GM18867 (cell line): Measurements from ENCODE around the gene HS3ST6.
"Not testable (repeated sequence)": the region's sequence is repeated elsewhere in the genome, so short reads cannot be mapped to it uniquely, and the experiment has no call there.

ENCODE experiments used
- ATAC-seq: cut with Tn5 transposase; IDR thresholded peaks from one replicate; pipeline ENCODE4 v1.9.1; 2021; ENCODE audit warnings: mild to moderate bottlenecking, moderate library complexity; ENCODE audit not compliant: unreplicated experiment

Gene HS3ST6

GRCh38 chr16:1884155-1884760 is 34.0 kb downstream of the HS3ST6 start:
- ATAC-seq, result no peak

- ATAC-seq, result not testable (repeated sequence)
These were observed 37.0 kb downstream of the HS3ST6 start for GRCh38 chr16:1881172-1881571.

- no peak for ATAC-seq
These were observed 38.7 kb downstream of the HS3ST6 start for GRCh38 chr16:1879477-1879876.

- no peak for ATAC-seq
These were observed 40.0 kb downstream of the HS3ST6 start for GRCh38 chr16:1878256-1878655.

DNA sequence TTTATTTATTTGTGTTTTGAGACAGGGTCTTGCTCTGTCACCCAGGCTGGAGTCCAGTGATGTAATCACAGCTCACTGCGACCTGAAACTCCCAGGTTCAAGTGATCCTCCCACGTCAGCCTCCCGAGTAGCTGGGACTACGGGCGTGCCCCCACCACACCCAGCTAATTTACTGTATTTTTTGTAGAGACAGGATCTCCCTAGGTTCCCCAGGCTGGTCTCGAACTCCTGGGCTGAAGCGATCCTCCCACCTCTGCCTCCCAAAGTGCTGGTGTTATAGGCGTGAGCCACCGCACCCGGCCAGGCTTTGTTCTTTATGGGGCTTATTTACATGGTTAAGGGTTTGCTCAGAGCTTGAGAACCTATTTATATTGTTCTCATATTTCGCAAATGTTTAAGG is 40.4 kb downstream of the HS3ST6 start:
- no peak for ATAC-seq

GRCh38 chr16:1877089-1877488 is 41.1 kb downstream of the HS3ST6 start:
- no peak for ATAC-seq

DNA sequence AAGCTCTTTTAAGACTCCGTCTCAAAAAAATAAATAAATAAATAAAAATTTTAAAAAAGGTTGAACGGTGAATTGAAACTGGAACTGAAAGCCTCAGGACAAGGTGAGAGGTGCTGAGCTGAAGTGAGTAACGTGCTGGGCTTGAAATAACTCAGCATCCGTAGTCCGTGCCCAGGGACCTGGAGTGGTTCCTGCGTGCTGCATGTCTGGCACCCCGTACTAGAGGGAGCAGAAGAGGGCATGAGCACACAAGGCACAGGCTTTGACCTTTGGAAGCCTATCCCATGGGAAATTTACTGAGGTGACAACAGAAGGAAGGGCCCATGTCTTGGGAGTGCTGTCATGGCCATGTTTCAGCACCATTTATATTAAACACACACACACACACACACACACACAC is 41.7 kb downstream of the HS3ST6 start:
- ATAC-seq, result peak; percentile 57

DNA sequence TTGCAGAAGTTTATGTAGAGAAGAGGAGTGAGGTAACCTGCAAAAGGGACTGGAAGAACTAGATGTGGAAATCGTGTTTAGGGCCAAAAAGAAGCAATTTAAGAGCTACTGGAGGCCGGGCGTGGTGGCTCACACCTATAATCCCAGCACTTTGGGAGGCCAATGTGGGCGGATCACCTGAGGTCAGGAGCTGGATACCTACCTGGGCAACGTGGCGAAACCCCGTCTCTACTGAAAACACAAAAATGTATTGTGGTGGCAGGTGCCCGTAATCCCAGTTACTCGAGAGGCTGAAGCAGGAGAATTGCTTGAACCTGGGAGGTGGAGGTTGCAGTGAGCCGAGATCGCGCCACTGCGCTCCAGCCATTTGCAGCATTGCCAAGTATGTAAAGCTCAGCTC is 42.1 kb downstream of the HS3ST6 start:
- ATAC-seq, result not testable (repeated sequence)

DNA sequence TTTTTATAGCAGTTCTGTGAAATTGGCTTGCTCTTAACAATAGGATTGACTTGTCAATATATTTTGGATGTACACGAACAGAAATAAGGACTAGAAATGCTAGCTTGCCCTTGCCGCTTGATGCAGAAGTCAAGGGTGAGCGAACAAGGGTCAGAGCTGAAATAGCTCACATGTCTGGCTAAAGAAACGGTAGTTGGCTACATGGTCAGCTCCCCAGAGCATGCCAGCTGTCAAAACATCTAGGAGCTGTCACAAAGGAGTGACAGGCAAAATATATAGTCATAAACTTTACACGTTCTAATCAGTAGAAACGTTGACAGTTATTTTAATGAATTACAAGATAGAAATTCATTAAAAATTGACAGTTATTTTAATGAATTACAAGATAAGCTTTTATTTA is 43.4 kb downstream of the HS3ST6 start:
- ATAC-seq, result no peak

GRCh38 chr16:1871974-1872635 is 46.1 kb downstream of the HS3ST6 start, which contains the start of gene MEIOB:
MEIOB (minus strand) TSS chr16:1872164; CDS start chr16:1868175, 3,989 bp downstream.
- ATAC-seq, result no peak

DNA sequence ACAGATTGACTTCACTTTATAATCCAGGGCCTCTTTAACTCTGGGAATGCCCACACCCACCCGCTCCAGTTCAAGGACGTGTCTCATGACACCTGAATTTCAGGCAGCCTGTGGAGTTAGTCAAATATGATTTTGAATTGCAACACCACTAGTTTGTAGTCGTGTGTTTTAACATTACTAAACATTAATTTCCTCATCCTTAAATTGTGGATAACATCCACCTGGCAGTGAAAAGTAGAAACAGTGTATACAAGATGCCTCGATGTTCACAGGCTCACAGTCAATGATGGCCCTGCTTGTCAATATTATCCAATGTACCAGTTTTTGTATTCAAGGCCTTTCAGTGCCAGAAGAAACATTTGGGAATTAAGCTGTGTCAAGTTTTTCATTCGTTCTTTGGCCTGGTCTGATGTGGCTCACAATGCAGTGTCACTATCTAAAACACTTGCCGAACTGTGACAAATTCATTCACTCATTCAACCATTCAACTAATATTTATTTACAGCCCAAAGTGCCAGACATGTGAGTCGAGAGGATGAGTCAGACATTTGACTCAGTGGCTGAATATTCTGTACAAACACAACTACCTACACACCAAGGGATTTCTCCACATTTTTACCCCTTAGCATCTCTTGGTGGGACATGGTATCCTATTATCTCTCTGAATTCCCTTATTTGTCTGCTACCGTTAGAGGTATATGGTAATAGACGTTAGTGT is 47.7 kb downstream of the HS3ST6 start:
- no peak for ATAC-seq

DNA sequence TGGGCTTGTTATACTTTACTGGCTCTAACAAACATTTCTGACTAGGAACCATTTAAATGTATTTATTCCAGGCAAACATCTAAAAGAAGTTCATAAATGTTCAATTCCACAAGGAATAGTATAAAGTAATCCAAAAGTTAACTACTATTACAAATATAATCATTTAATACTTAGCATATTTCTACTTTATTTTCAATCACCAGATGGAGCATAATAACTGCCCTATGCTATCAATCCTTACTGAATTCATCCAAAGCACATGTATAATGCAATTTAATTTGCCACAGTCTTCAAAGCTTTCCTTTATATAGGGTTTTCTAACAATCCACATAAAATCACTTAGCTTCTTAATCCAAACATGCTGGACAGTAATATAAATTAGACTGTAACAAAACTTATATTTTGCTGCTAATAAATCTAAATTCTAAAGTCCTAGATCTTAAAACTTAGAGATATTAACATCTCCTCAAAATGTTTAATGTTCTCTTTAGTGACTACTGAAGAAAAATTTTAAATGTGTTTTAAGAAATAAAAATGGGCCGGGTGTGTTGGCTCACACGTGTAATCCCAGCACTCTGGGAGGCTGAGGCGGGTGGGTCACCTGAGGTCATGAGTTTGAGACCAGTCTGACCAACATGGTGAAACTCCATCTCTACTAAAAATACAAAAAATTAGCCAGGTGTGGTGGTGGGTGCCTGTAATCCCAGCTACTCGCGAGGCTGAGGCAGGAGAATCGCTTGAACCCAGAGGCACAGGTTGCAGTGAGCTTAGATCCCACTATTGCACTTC is 52.1 kb downstream of the HS3ST6 start:
- no peak for ATAC-seq

DNA sequence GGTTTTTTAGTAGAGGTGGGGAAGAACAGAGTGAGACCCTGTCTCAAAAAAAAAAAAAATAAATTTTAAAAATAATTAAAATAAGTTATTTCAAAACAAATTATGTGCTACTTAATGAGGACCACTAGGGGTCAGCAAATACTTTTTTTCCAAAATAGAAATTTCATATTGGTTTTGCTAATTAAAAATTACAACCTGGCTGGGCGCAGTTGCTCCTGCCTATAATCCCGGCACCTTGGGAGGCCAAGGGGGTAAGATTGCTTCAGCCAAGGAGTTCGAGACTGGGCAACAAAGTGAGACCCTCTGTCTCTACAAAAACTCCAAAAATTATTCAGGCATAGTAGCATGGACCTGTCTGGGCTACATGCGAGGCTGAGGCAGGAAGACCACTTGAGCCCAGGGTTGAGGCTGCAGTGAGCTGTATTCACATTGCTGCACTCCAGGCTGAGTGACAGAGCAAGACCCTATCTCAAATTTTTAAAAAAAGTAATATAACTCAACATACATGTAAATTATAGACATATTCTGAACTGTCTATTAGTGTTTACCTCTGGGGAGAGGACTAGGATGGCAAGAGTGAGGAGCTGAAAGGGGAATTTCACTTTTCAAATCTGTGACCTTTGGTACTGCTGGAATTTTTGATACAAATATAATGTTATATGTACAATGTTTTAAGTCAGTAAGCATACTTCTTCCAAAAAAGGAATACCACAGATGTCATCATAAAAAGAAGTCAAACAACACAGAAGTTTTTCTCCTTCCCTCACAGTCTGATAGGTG is 54.3 kb downstream of the HS3ST6 start:
- no peak for ATAC-seq

DNA sequence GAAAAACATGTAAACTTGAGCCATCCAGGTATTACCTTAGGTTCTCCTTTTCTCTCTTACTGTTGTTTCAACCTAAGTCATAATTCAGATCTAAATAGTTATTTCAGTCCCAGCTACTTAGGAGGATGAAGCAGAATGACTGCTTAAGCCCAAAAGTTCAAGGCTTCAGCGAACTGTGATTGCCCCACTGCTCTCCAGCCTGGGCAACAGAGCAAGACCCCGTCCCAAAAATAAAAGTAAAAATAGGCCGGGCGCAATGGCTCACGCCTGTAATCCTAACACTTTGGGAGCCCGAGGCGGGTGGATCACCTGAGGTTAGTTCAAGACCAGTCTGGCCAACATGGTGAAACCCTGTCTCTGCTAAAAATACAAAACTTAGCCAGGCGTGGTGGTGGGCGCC is 55.8 kb downstream of the HS3ST6 start:
- no peak for ATAC-seq

DNA sequence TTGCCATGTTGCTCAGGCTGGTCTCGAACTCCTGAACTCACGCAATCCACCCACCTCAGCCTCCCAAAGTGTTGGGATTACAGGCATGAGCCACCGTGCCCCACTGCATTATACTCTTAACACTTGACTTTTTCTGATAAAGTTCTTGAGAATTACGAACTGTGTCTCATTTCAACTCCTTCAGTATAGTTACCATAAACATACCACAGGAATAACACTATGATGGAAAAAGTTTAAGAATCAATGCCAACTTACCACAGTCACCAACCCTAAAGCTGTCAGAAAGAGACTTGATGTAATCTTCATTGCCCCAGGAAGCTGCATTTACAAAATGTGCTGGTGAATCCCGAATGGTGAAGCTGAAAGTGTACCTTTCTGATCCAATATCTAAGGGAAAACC is 56.5 kb downstream of the HS3ST6 start:
- ATAC-seq, result no peak
